K562 (cell line): ENCODE measurements around the gene SMAD3. TPM values are rescaled to one million over a fixed set of nuclear protein-coding genes. Genes with fewer than 3 reads are reported as not detected.

Experiments used
- ATAC-seq: fragments of 200-7000 bp; cut with Tn5 transposase; 3 replicates; pipeline ENCODE4 v1.9.1; 2020; ENCODE audit warnings: moderate library complexity
- BruUV-seq: library from RNA; stranded (reverse); fragments of 400-500 nt; replicated peaks from 2 replicates; lab custom pipeline; 2021; lab: Mats Ljungman, UMichigan
- CTCF ChIA-PET: fragments of 300-600 bp; formaldehyde crosslinking; extraction: SDS; loops from one replicate; lab custom pipeline; 2021; ENCODE audit warnings: low intra/inter-chr PET ratio; lab: Yijun Ruan, JAX
- POLR2A ChIA-PET: fragments of 300-600, 350-650 bp; sonication (Branson Sonifier 250); formaldehyde crosslinking; extraction: SDS; loops from one replicate; lab custom pipeline; 2021; ENCODE audit warnings: antibody characterized with exemption, inconsistent platforms; lab: Yijun Ruan, JAX
- DNase-seq, 4 experiments: peaks; one replicate each; pipeline versions ENCODE4 v3.0.0 to v3.0.0-alpha.2; 2011 to 2018; ENCODE audit warnings: low spot score in 3 of 4, mixed read lengths in 3 of 4; ENCODE audit errors: extremely low read depth in 1 of 4
- FAIRE-seq: peaks from 2 replicates; lab custom pipeline; 2011; peaks lifted over from hg19 to GRCh38; lab: Jason Lieb, UNC
- H2AFZ ChIP-seq: 2 replicates; pipeline ENCODE4 v1.6.0; 2011; ENCODE audit warnings: low read depth, low read length, control low read depth, inconsistent platforms
- H3K27ac ChIP-seq: fragments of 200-600 bp; 3 replicates; pipeline ENCODE4 v1.8.0; 2011; ENCODE audit warnings: low read depth, mild to moderate bottlenecking, control low read depth, inconsistent platforms, low read length, moderate library complexity, mixed read lengths; ENCODE audit errors: extremely low read depth
- H3K27me3 ChIP-seq, 2 experiments: fragments of 300-600 bp in 1 of 2; 2 replicates in 1 of 2; 3 replicates in 1 of 2; pipeline versions ENCODE4 v1.6.0 to v1.8.0; 2011; ENCODE audit warnings: inconsistent platforms in 2 of 2, low read length in 2 of 2, mild to moderate bottlenecking in 1 of 2, mixed read lengths in 1 of 2, moderate library complexity in 1 of 2; ENCODE audit not compliant: control insufficient read depth in 2 of 2, insufficient read depth in 2 of 2
- H3K36me3 ChIP-seq: fragments of 300-600 bp; 3 replicates; pipeline ENCODE4 v1.8.0; 2011; ENCODE audit warnings: mild to moderate bottlenecking, low read length, inconsistent platforms; ENCODE audit not compliant: control insufficient read depth, insufficient read depth
- H3K4me1 ChIP-seq, 2 experiments: fragments of 200-600 bp in 1 of 2; replicated peaks in 1 of 2; 2 replicates in 1 of 2; 3 replicates in 1 of 2; pipeline versions ENCODE4 v1.5.1 to v1.8.0; 2011; ENCODE audit warnings: inconsistent platforms in 2 of 2, low read length in 2 of 2, mild to moderate bottlenecking in 1 of 2, mixed read lengths in 1 of 2, moderate library complexity in 1 of 2; ENCODE audit not compliant: control insufficient read depth in 2 of 2, insufficient read depth in 2 of 2
- H3K4me2 ChIP-seq: 2 replicates; pipeline ENCODE4 v1.6.1; 2011; ENCODE audit warnings: low read length, control low read depth, inconsistent platforms, mixed read lengths; ENCODE audit not compliant: insufficient read depth
- H3K4me3 ChIP-seq: fragments of 200-600 bp; sonication (generic), shearing (Covaris generic); 2 replicates; pipeline ENCODE4 v1.5.1; 2016; ENCODE audit warnings: control low read depth, inconsistent platforms
- H3K79me2 ChIP-seq: fragments of 200-600 bp; 3 replicates; pipeline ENCODE4 v1.8.0; 2011; ENCODE audit warnings: low read length, inconsistent platforms; ENCODE audit not compliant: control insufficient read depth, insufficient read depth
- H3K9ac ChIP-seq, 2 experiments: 2 replicates each; pipeline versions ENCODE4 v1.6.0 to v1.6.1; 2011; ENCODE audit warnings: low read depth in 2 of 2, low read length in 2 of 2, control low read depth in 1 of 2, inconsistent platforms in 1 of 2, mild to moderate bottlenecking in 1 of 2, mixed read lengths in 1 of 2; ENCODE audit not compliant: insufficient read depth in 1 of 2
- H3K9me1 ChIP-seq: one replicate; pipeline ENCODE4 v1.6.0; 2011; ENCODE audit warnings: inconsistent platforms, mild to moderate bottlenecking, low read length, moderate library complexity; ENCODE audit not compliant: control insufficient read depth, insufficient read depth
- H3K9me3 ChIP-seq: replicated peaks from 2 replicates; pipeline ENCODE4 v1.5.1; 2011; ENCODE audit warnings: low read depth, low read length, inconsistent platforms; ENCODE audit not compliant: control insufficient read depth, insufficient read depth
- H4K20me1 ChIP-seq: replicated peaks from 2 replicates; pipeline ENCODE4 v1.6.1; 2011; ENCODE audit warnings: low read length, inconsistent platforms, mixed read lengths; ENCODE audit not compliant: control insufficient read depth, insufficient read depth
- COPS2 ChIP-seq: fragments of 450-650 bp; conservative IDR thresholded peaks from 2 replicates; pipeline ENCODE4 v1.6.1; 2016; ENCODE audit warnings: mild to moderate bottlenecking, moderate library complexity
- CTCF ChIP-seq, 3 experiments: IDR thresholded peaks in 2 of 3; conservative IDR thresholded peaks in 1 of 3; 2 replicates each; pipeline ENCODE4 v1.5.1; 2011 to 2012; ENCODE audit warnings: low read length in 3 of 3, mild to moderate bottlenecking in 3 of 3, control low read depth in 2 of 3, improper control_type of control experiment in 1 of 3, inconsistent platforms in 1 of 3, low read depth in 1 of 3, mixed read lengths in 1 of 3, moderate library complexity in 1 of 3; ENCODE audit not compliant: insufficient read depth in 2 of 3
- FOXK2 ChIP-seq, 2 experiments: fragments of 450-650 bp; IDR thresholded peaks in 1 of 2; conservative IDR thresholded peaks in 1 of 2; 2 replicates each; pipeline ENCODE4 v1.6.1; 2016; ENCODE audit warnings: low read depth in 2 of 2, mild to moderate bottlenecking in 1 of 2
- GATA2 ChIP-seq: sonication (generic); formaldehyde crosslinking; IDR thresholded peaks from 2 replicates; pipeline ENCODE4 v1.4.0; 2020; ENCODE audit warnings: mild to moderate bottlenecking, missing genetic modification reagents
- MCM2 ChIP-seq: fragments of 450-650 bp; IDR thresholded peaks from 2 replicates; pipeline ENCODE4 v1.6.1; 2017; ENCODE audit warnings: low read depth, mild to moderate bottlenecking
- MEF2A ChIP-seq: IDR thresholded peaks from 2 replicates; pipeline ENCODE4 v1.6.1; 2011; ENCODE audit warnings: low read depth, mild to moderate bottlenecking, low read length, moderate library complexity; ENCODE audit not compliant: control insufficient read depth
- REST ChIP-seq, 2 experiments: fragments of 450-650 bp; formaldehyde crosslinking in 1 of 2; IDR thresholded peaks; 2 replicates each; pipeline versions ENCODE4 v1.4.0 to v1.6.1; 2014 to 2020; ENCODE audit warnings: mild to moderate bottlenecking in 2 of 2, borderline replicate concordance in 1 of 2, low read depth in 1 of 2
- ZNF354B ChIP-seq: fragments of 250-450 bp; sonication (Bioruptor Pico); IDR thresholded peaks from 2 replicates; pipeline ENCODE4 v1.4.0; 2020
- ZNF707 ChIP-seq: fragments of 250-450 bp; sonication (Bioruptor Pico); conservative IDR thresholded peaks from 2 replicates; pipeline ENCODE4 v1.8.0; 2022; ENCODE audit warnings: inconsistent platforms, mild to moderate bottlenecking, moderate library complexity
- WGBS: fragments of 100-300 bp; shearing (Covaris generic); methylation state at CpG from one replicate; pipeline ENCODE4 v1.1.6; 2016; ENCODE audit warnings: low coverage, mixed read lengths; ENCODE audit not compliant: insufficient coverage; ENCODE audit errors: missing lambda C conversion rate; 5-methylcytosine and 5-hydroxymethylcytosine counted together
- in situ Hi-C: fragments of 300-500 bp; cut with MboI; formaldehyde crosslinking; loops from 4 replicates; pipeline ENCODE4 v1.15.0; 2018; ENCODE audit warnings: inconsistent platforms, mixed read lengths
- intact Hi-C: fragments of 100-400 bp; cut with micrococcal nuclease; formaldehyde crosslinking; loops from 2 replicates; pipeline ENCODE4 v1.14.2; 2022
- polyA plus RNA-seq, 8 experiments: library from polyadenylated mRNA; depleted of rRNA in 4 of 8; stranded (reverse) in 5 of 8; unstranded in 3 of 8; fragments of >200 nt; fragmentation: Nextera tagmentation in 2 of 8; fragmentation: Illumina TruSeq in 1 of 8; extraction: Ambion mirVana in 2 of 8; extraction: Trizol in 1 of 8; gene quantifications; 2 replicates each; pipeline versions ENCODE4 v1.2.1 to v1.2.3, GENCODE V29; 2011 to 2014; ENCODE audit warnings: inconsistent platforms in 1 of 8, missing spikeins in 1 of 8
- total RNA-seq, 7 experiments: library from RNA; depleted of rRNA in 6 of 7; stranded (reverse); fragments of >200 nt in 6 of 7; fragmentation: Illumina TruSeq in 2 of 7; extraction: Trizol in 2 of 7; gene quantifications; 2 replicates each; pipeline versions ENCODE4 v1.2.1 to v1.2.3, GENCODE V29; 2011 to 2021; ENCODE audit warnings: low replicate concordance in 1 of 7
- TF ChIP-seq, protein P1 (sequence below): fragments of 250-450 bp; sonication (Bioruptor Pico); IDR thresholded peaks from 2 replicates; pipeline ENCODE4 v1.5.0; 2022; ENCODE audit warnings: mild to moderate bottlenecking

The SMAD3 gene
- total and polyA plus RNA-seq, 9 of the 15 experiments (the other 6 are each of a cell fraction or from before 2014, with no cell fraction given), result 4.3 to 39.2 (median 11.1) TPM

- Histone ChIP-seq H3K9ac (no peak overlapping the region), H3K9me1 (no peaks in the 10 kb centered on the region), H2AFZ (no peak overlapping the region), H3K4me3 (no peak overlapping the region), H3K4me2 (no peak overlapping the region), H3K4me1 (peaks cover 8 to 16% of the 10 kb centered on the region in 2 experiments), H3K27ac (no peak overlapping the region), H3K9me3 (no peaks in the 10 kb centered on the region), H3K27me3 (no peaks in the 10 kb centered on the region), H3K36me3 (no peaks in the 10 kb centered on the region), H3K79me2 (peaks cover 3% of the 10 kb centered on the region; the same call in 2 of the 3 replicates), H4K20me1 (peaks cover 50% of the 10 kb centered on the region)
- ChIA-PET CTCF (no interaction called here), POLR2A (interaction anchor here (0.5 to 2.0 kb wide), 5 partner anchors 13 to 214 kb away, joined by 3 to 6 read pairs (median 3); no protein-coding TSS in a partner anchor)
- 58% methylated on average over 6 of the region's 6 CpGs for WGBS
- in situ Hi-C loops (no loop called here), intact Hi-C loops (no loop called here)
- FAIRE-seq (no peak), DNase-seq (no peak), ATAC-seq (no peak)
- no TSS peak for BruUV-seq
- TF ChIP-seq, protein P1, sequence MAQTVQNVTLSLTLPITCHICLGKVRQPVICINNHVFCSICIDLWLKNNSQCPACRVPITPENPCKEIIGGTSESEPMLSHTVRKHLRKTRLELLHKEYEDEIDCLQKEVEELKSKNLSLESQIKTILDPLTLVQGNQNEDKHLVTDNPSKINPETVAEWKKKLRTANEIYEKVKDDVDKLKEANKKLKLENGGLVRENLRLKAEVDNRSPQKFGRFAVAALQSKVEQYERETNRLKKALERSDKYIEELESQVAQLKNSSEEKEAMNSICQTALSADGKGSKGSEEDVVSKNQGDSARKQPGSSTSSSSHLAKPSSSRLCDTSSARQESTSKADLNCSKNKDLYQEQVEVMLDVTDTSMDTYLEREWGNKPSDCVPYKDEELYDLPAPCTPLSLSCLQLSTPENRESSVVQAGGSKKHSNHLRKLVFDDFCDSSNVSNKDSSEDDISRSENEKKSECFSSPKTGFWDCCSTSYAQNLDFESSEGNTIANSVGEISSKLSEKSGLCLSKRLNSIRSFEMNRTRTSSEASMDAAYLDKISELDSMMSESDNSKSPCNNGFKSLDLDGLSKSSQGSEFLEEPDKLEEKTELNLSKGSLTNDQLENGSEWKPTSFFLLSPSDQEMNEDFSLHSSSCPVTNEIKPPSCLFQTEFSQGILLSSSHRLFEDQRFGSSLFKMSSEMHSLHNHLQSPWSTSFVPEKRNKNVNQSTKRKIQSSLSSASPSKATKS (CRISPR knock-in tag), result no peak
- TF ChIP-seq GATA2 (CRISPR knock-in tag) (no peak), MCM2 (no peak), ZNF707 (CRISPR knock-in tag) (no peak), MEF2A (no peak), CTCF (IDR thresholded peaks at IDR 0.05 in 2 of 3, conservative IDR thresholded peaks at IDR 0.05 in 1 of 3; ENCODE audit: insufficient read depth in 2 of 3, low read depth in 1 of 3, low read length in 3 of 3) (no peak), FOXK2 (conservative IDR thresholded peaks at IDR 0.05 in 1 of 2, IDR thresholded peaks at IDR 0.05 in 1 of 2; ENCODE audit: low read depth in 2 of 2) (no peak), REST (IDR thresholded peaks at IDR 0.05; ENCODE audit: borderline replicate concordance) (no peak), REST (CRISPR knock-in tag; IDR thresholded peaks at IDR 0.05; ENCODE audit: low read depth) (no peak), COPS2 (no peak), ZNF354B (CRISPR knock-in tag) (no peak)
These were observed 82.8 kb downstream of the SMAD3 start for GRCh38 chr15:67148196-67148701.
